MCF 10A (cell line): Measurements from ENCODE around the gene C9orf72. TPM values are rescaled to one million over a fixed set of nuclear protein-coding genes. Genes with fewer than 3 reads are reported as not detected.

Experiments used
- BruUV-seq: library from RNA; stranded (reverse); fragments of 400-500 nt; replicated peaks from 2 replicates; lab custom pipeline; 2021; lab: Mats Ljungman, UMichigan
- CTCF ChIA-PET: fragments of 300-600 bp; sonication (Branson Sonifier 250); formaldehyde crosslinking; extraction: SDS; loops from one replicate; lab custom pipeline; 2021; ENCODE audit warnings: antibody characterized with exemption, inconsistent platforms; lab: Yijun Ruan, JAX
- POLR2A ChIA-PET: fragments of 300-600, 350-650 bp; sonication (Branson Sonifier 250); formaldehyde crosslinking; extraction: SDS; loops from one replicate; lab custom pipeline; 2020; ENCODE audit warnings: antibody characterized with exemption, inconsistent platforms; lab: Yijun Ruan, JAX
- DNase-seq: peaks from one replicate; pipeline ENCODE4 v3.0.0-alpha.2; 2018; ENCODE audit not compliant: unreplicated experiment
- H3K27ac Mint-ChIP-seq: one replicate; pipeline ENCODE4 v1.8.0; 2022; ENCODE audit warnings: mild to moderate bottlenecking, low read depth, mixed read lengths; ENCODE audit not compliant: unreplicated experiment
- H3K27me3 Mint-ChIP-seq: one replicate; pipeline ENCODE4 v1.8.0; 2022; ENCODE audit warnings: mixed read lengths; ENCODE audit not compliant: insufficient read depth, unreplicated experiment
- H3K36me3 Mint-ChIP-seq: one replicate; pipeline ENCODE4 v1.8.0; 2022; ENCODE audit warnings: mild to moderate bottlenecking, moderate library complexity, mixed read lengths; ENCODE audit not compliant: insufficient read depth, unreplicated experiment
- H3K4me1 Mint-ChIP-seq: one replicate; pipeline ENCODE4 v1.8.0; 2022; ENCODE audit warnings: mixed read lengths; ENCODE audit not compliant: insufficient read depth, unreplicated experiment
- H3K4me3 Mint-ChIP-seq: one replicate; pipeline ENCODE4 v1.8.0; 2022; ENCODE audit warnings: mild to moderate bottlenecking, moderate library complexity, mixed read lengths; ENCODE audit not compliant: unreplicated experiment
- H3K9me3 Mint-ChIP-seq: one replicate; pipeline ENCODE4 v1.8.0; 2022; ENCODE audit warnings: mixed read lengths; ENCODE audit not compliant: unreplicated experiment
- intact Hi-C: fragments of 100-400 bp; cut with micrococcal nuclease; formaldehyde crosslinking; loops from 2 replicates; pipeline ENCODE4 v1.14.1; 2022
- total RNA-seq: library from RNA; stranded (reverse); gene quantifications from 2 replicates; pipeline ENCODE4 v1.2.3, GENCODE V29; 2022
- TF ChIP-seq, protein P1 (sequence below): fragments of 200-600 bp; IDR thresholded peaks from one replicate; pipeline ENCODE4 v1.8.0; 2022; ENCODE audit warnings: antibody characterized with exemption, mild to moderate bottlenecking; ENCODE audit not compliant: unreplicated experiment

C9orf72 gene
- total RNA-seq, 1 experiment from 2014 or later, result 10.0 TPM

DNA sequence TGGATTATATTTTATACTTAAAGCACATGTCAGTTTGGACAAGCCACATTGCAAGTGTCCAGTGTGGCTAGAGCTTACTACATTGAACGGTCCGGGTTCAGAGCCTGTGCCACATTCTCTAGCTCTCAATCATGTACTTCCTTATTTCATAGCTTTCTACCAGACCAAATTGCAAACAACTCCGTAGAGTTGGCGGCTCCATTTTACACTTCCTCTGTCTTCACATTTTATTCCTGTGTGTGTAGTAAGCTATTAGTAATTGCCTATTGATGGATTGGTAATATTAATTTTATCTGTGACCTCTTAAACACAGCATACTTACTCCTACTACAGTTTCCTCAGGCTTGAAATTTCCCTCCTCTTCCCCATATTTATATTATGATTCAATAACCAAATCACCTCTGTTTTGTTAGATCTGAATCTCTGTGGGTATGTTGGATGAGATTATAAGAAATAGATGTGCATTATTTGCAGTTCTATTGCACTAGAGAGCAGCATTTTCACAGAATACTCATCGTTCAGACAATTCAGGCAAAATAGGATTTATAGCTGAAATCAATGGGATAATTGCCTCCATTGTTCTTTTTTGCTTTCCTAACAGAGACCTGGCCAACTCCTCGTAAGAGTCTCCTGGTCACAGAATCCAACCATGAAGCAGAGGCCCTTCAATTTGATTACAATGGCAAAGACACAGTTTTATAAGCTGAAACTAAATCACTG is 29.0 kb upstream of the C9orf72 start:
- no peaks in the 10 kb centered on the region for H3K9me3 Mint-ChIP-seq
- ChIA-PET POLR2A (no interaction called here), CTCF (no interaction called here)
- H3K4me3 Mint-ChIP-seq, result no peak overlapping the region
- intact Hi-C loops, result no loop called here
- BruUV-seq, result no TSS peak
- DNase-seq, result no peak
- TF ChIP-seq, protein P1, sequence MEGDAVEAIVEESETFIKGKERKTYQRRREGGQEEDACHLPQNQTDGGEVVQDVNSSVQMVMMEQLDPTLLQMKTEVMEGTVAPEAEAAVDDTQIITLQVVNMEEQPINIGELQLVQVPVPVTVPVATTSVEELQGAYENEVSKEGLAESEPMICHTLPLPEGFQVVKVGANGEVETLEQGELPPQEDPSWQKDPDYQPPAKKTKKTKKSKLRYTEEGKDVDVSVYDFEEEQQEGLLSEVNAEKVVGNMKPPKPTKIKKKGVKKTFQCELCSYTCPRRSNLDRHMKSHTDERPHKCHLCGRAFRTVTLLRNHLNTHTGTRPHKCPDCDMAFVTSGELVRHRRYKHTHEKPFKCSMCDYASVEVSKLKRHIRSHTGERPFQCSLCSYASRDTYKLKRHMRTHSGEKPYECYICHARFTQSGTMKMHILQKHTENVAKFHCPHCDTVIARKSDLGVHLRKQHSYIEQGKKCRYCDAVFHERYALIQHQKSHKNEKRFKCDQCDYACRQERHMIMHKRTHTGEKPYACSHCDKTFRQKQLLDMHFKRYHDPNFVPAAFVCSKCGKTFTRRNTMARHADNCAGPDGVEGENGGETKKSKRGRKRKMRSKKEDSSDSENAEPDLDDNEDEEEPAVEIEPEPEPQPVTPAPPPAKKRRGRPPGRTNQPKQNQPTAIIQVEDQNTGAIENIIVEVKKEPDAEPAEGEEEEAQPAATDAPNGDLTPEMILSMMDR, result no peak
- H3K27me3 Mint-ChIP-seq, result peaks cover 22% of the 10 kb centered on the region
- H3K27ac Mint-ChIP-seq, result no peak overlapping the region
- H3K36me3 Mint-ChIP-seq, result no peaks in the 10 kb centered on the region
- no peaks in the 10 kb centered on the region for H3K4me1 Mint-ChIP-seq

DNA sequence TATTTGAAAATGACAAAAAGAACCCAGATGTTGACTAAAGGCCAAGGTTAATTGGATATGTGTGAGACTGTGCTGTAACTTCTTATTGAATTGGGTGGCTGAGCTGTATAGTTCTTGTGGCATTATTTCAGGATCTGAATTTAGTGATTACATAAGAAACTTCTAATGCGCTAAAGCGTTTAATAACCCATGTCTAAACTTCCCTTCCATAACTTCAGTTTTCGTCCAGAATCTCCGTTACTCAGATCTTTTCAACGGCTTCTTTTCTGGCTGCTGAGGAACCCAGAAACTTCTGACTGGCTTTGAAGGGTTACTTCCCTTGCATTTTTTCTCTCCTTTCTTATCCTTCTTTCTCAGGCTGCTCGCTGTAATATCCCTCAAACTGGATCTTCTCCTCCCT is 28.1 kb upstream of the C9orf72 start:
- no peak for DNase-seq
- ChIA-PET CTCF (interaction anchor here (0.6 kb wide), 1 partner anchor 107 kb away, joined by 3 read pairs; no protein-coding TSS in a partner anchor), POLR2A (no interaction called here)
- Mint-ChIP-seq H3K4me3 (no peak overlapping the region), H3K4me1 (no peaks in the 10 kb centered on the region), H3K27me3 (peaks cover 31% of the 10 kb centered on the region), H3K27ac (no peak overlapping the region), H3K9me3 (no peaks in the 10 kb centered on the region), H3K36me3 (no peaks in the 10 kb centered on the region)
- intact Hi-C loops, result no loop called here
- TF ChIP-seq, protein P1, result no peak
- no TSS peak for BruUV-seq

DNA sequence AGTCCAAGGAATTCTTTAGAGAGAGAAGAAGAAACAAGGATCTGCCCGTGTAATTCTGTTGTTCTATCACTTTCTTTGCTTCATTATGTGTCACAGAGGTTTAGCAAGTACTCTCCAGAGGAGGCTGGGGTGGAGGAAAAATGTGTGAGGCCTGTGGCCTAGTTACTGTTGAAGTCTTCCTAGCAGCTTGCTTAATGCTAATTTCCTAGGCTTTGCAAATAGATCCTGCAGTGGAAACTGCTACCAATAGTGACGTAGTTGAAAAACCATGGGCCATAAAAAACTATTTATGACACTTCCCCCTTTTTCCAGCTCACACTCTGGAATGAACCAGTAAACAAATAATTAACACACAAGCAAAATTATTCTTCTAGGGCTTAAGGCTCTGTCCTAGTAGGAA is 27.0 kb upstream of the C9orf72 start:
- intact Hi-C loops, result no loop called here
- DNase-seq, result no peak
- Mint-ChIP-seq H3K27me3 (peaks cover 39% of the 10 kb centered on the region), H3K4me1 (no peaks in the 10 kb centered on the region), H3K4me3 (no peak overlapping the region), H3K36me3 (no peaks in the 10 kb centered on the region), H3K27ac (no peak overlapping the region), H3K9me3 (no peaks in the 10 kb centered on the region)
- ChIA-PET POLR2A (interaction anchor here (0.7 to 1.3 kb wide), 3 partner anchors 12 to 38 kb away, joined by 3 to 5 read pairs (median 4); partner anchors contain the start of gene C9orf72), CTCF (interaction anchor here (0.8 kb wide), 1 partner anchor 473 kb away, joined by 4 read pairs; no protein-coding TSS in a partner anchor)
- no TSS peak for BruUV-seq
- TF ChIP-seq, protein P1, result no peak

GRCh38 chr9:27599870-27600238 is 26.6 kb upstream of the C9orf72 start:
- POLR2A ChIA-PET, result interaction anchor here (0.7 to 1.9 kb wide), 6 partner anchors 10 to 38 kb away, joined by 3 to 5 read pairs (median 4); partner anchors contain the start of gene C9orf72
- TF ChIP-seq, protein P1, result no peak
- CTCF ChIA-PET, result interaction anchor here (0.6 kb wide), 1 partner anchor 254 kb away, joined by 3 read pairs; no protein-coding TSS in a partner anchor
- no peak overlapping the region for H3K27ac Mint-ChIP-seq
- no peaks in the 10 kb centered on the region for H3K36me3 Mint-ChIP-seq
- intact Hi-C loops, result no loop called here
- no peaks in the 10 kb centered on the region for H3K4me1 Mint-ChIP-seq
- no peak for DNase-seq
- peaks cover 43% of the 10 kb centered on the region for H3K27me3 Mint-ChIP-seq
- H3K9me3 Mint-ChIP-seq, result no peaks in the 10 kb centered on the region
- no TSS peak for BruUV-seq
- H3K4me3 Mint-ChIP-seq, result no peak overlapping the region
